CD14-positive monocyte (primary cell): ENCODE results near the gene DYSF. TPM values are rescaled to one million over a fixed set of nuclear protein-coding genes. Genes with fewer than 3 reads are reported as not detected.

ENCODE experiments used
- DNase-seq, 3 donors: peaks; one replicate each; pipeline ENCODE4 v3.0.0-alpha.2; 2011 to 2022
- H2AFZ ChIP-seq: 2 replicates; pipeline ENCODE4 v1.6.0; 2012; ENCODE audit warnings: mild to moderate bottlenecking, low read depth, low read length, inconsistent platforms; ENCODE audit not compliant: insufficient read depth, poor library complexity, severe bottlenecking
- H3K27ac ChIP-seq, 2 donors: 1 replicate in 1 of 2; 2 replicates in 1 of 2; pipeline ENCODE4 v1.5.1; 2012 to 2013; ENCODE audit warnings: low read length in 2 of 2, control low read depth in 1 of 2, inconsistent platforms in 1 of 2, low read depth in 1 of 2, mild to moderate bottlenecking in 1 of 2
- H3K27me3 ChIP-seq, 2 donors: one replicate each; pipeline versions ENCODE4 v1.6.0 to v1.6.1; 2011 to 2013; ENCODE audit warnings: low read length in 2 of 2; ENCODE audit not compliant: control insufficient read depth in 2 of 2, insufficient read depth in 2 of 2
- H3K36me3 ChIP-seq, 2 donors: replicated peaks in 1 of 2; 1 replicate in 1 of 2; 2 replicates in 1 of 2; pipeline versions ENCODE4 v1.5.1 to v1.6.1; 2012 to 2013; ENCODE audit warnings: low read length in 2 of 2, control low read depth in 1 of 2, inconsistent platforms in 1 of 2, mild to moderate bottlenecking in 1 of 2; ENCODE audit not compliant: insufficient read depth in 2 of 2, control insufficient read depth in 1 of 2
- H3K4me1 ChIP-seq, 2 donors: 1 replicate in 1 of 2; 2 replicates in 1 of 2; pipeline versions ENCODE4 v1.5.1 to v1.6.1; 2012 to 2013; ENCODE audit warnings: low read length in 2 of 2, control low read depth in 1 of 2, inconsistent platforms in 1 of 2, mild to moderate bottlenecking in 1 of 2, moderate library complexity in 1 of 2; ENCODE audit not compliant: insufficient read depth in 2 of 2, control insufficient read depth in 1 of 2
- H3K4me2 ChIP-seq: replicated peaks from 2 replicates; pipeline ENCODE3; 2012; ENCODE audit warnings: low read length, moderate library complexity, mild to moderate bottlenecking; ENCODE audit not compliant: poor library complexity, severe bottlenecking; ENCODE audit errors: extremely low read depth
- H3K4me3 ChIP-seq, 3 experiments: fragments of 200-600 bp in 1 of 3; sonication (generic) in 1 of 3; replicated peaks in 1 of 3; 1 replicate in 2 of 3; 2 replicates in 1 of 3; pipeline ENCODE4 v1.5.1; 2011 to 2013; ENCODE audit warnings: low read length in 3 of 3, mild to moderate bottlenecking in 3 of 3, control low read depth in 2 of 3, low read depth in 2 of 3, inconsistent platforms in 1 of 3, moderate library complexity in 1 of 3
- H3K79me2 ChIP-seq: 2 replicates; pipeline ENCODE4 v1.6.0; 2012; ENCODE audit warnings: mild to moderate bottlenecking, control low read depth, inconsistent platforms, low read length, moderate library complexity; ENCODE audit not compliant: insufficient read depth
- H3K9ac ChIP-seq: 2 replicates; pipeline ENCODE4 v1.6.0; 2017; ENCODE audit warnings: low read length, mild to moderate bottlenecking; ENCODE audit not compliant: insufficient read depth, poor library complexity, severe bottlenecking
- H3K9me3 ChIP-seq, 2 donors: replicated peaks in 1 of 2; 1 replicate in 1 of 2; 2 replicates in 1 of 2; pipeline versions ENCODE4 v1.5.1 to v1.6.1; 2012 to 2013; ENCODE audit warnings: low read length in 2 of 2, control low read depth in 1 of 2; ENCODE audit not compliant: control insufficient read depth in 1 of 2, insufficient read depth in 1 of 2
- H4K20me1 ChIP-seq: 2 replicates; pipeline ENCODE4 v1.6.0; 2012; ENCODE audit warnings: mild to moderate bottlenecking, low read length, control low read depth, moderate library complexity; ENCODE audit not compliant: insufficient read depth
- H3K27ac Mint-ChIP-seq, 7 donors: one replicate each; pipeline ENCODE4 v1.8.0; 2020; ENCODE audit warnings: mild to moderate bottlenecking in 7 of 7, mixed read lengths in 7 of 7, moderate library complexity in 6 of 7, inconsistent platforms in 2 of 7
- H3K27me3 Mint-ChIP-seq, 3 donors: one replicate each; pipeline ENCODE4 v1.8.0; 2021 to 2022; ENCODE audit warnings: low read depth in 3 of 3, mild to moderate bottlenecking in 3 of 3, mixed read lengths in 3 of 3, moderate library complexity in 3 of 3, inconsistent platforms in 1 of 3
- H3K36me3 Mint-ChIP-seq, 2 donors: one replicate each; pipeline ENCODE4 v1.8.0; 2020; ENCODE audit warnings: mixed read lengths in 2 of 2, inconsistent platforms in 1 of 2, mild to moderate bottlenecking in 1 of 2
- H3K4me1 Mint-ChIP-seq: one replicate; pipeline ENCODE4 v1.8.0; 2020; ENCODE audit warnings: mild to moderate bottlenecking, mixed read lengths
- H3K4me3 Mint-ChIP-seq, 2 donors: one replicate each; pipeline ENCODE4 v1.8.0; 2020; ENCODE audit warnings: mild to moderate bottlenecking in 2 of 2, mixed read lengths in 2 of 2, moderate library complexity in 1 of 2
- H3K9me3 Mint-ChIP-seq, 7 donors: one replicate each; pipeline ENCODE4 v1.8.0; 2020 to 2022; ENCODE audit warnings: mixed read lengths in 7 of 7, mild to moderate bottlenecking in 6 of 7, moderate library complexity in 6 of 7, inconsistent platforms in 2 of 7
- WGBS: methylation state at CpG from one replicate; pipeline ENCODE4 v1.1.5; 2013; ENCODE audit warnings: missing lambda C conversion rate; ENCODE audit not compliant: insufficient coverage; 5-methylcytosine and 5-hydroxymethylcytosine counted together
- intact Hi-C, 2 donors: fragments of 100-400 bp; cut with micrococcal nuclease; formaldehyde crosslinking; loops; one replicate each; pipeline versions ENCODE4 v1.15.0 to v1.15.1; 2023
- polyA plus RNA-seq, 3 donors: library from polyadenylated mRNA; depleted of rRNA in 1 of 3; unstranded in 2 of 3; stranded (reverse) in 1 of 3; fragments of 300-500 nt in 2 of 3; fragments of >200 nt in 1 of 3; fragmentation: Illumina TruSeq in 2 of 3; gene quantifications; 1 replicate in 2 of 3; 2 replicates in 1 of 3; pipeline ENCODE4 v1.2.3, GENCODE V29; 2012 to 2021
- TF ChIP-seq, protein P1 (sequence below): fragments of 200-600 bp; IDR thresholded peaks from one replicate; pipeline ENCODE4 v1.8.0; 2022; ENCODE audit warnings: antibody characterized with exemption, mild to moderate bottlenecking

The DYSF gene
- polyA plus RNA-seq, 3 donors: 16.1 to 72.5 (median 31.2) TPM

DNA sequence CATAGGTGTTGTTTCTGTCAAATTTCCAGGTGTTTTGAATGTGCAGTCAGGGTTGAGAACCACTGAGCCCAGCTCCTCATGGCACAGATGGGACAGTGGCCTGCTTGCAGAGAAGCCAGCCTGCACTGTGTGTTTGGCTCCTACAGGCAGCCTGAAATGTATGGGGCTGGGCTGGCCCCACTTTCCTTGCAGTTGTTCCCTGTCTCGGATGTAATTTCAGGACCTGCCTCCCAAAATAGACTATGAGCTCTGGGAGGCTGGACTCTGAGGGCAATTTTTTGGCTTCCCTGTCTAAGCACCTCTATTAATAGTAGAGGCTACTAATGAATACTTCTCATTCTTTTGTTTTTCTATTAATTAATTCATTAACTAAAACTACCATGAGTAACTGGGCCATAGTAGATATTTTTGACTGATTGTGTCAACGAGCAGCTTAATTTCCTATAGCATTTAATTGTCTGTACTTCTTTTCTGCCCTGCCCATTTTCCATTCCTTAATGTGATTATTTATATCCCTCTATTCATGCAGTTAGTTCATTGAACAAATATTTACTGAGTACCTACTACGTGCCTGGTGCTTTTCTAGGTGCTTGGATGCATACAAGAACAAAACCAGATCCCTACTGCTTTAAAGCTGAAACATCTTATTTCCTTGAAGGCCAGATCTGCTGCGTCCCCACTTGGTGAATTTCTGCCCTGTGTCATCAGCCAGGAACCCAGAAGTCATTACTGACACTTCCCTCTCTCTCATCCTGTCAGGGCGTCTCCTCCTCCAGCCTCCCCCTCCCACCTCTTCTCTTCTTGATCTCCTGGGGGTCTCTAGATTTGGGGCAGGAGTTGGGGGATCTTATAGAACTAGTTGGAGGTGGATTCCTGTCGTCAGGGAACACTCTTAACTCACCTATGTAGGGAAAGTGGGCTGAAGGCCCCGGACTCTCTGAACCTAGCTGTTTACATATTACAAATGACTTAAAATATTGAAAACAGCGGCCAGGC, 16.3 kb downstream of the DYSF start:
- Histone ChIP-seq H3K9me3 (no peaks in the 10 kb centered on the region), H3K4me2 (no peak overlapping the region), H2AFZ (no peak overlapping the region), H3K9ac (no peak overlapping the region), H3K27ac (peak overlapping the region in 1 of 2 donors; percentile 14), H3K4me3 (no peak overlapping the region), H4K20me1 (peaks cover 55% of the 10 kb centered on the region), H3K27me3 (peaks cover 0 to 36% of the 10 kb centered on the region in 2 donors), H3K79me2 (peaks cover 93% of the 10 kb centered on the region), H3K36me3 (peaks cover 0 to 25% of the 10 kb centered on the region in 2 donors), H3K4me1 (peaks cover 50 to 77% of the 10 kb centered on the region in 2 donors)
- Mint-ChIP-seq H3K27ac (peak overlapping the region in 4 of 7 donors; percentile 19 to 84 (median 51)), H3K4me3 (peak overlapping the region in 1 of 2 donors; percentile 52), H3K36me3 (peaks cover 36 to 53% of the 10 kb centered on the region in 2 donors), H3K9me3 (peaks cover 0 to 7% (median 2%) of the 10 kb centered on the region in 7 donors), H3K4me1 (peaks cover 61% of the 10 kb centered on the region), H3K27me3 (peaks cover 15 to 20% (median 18%) of the 10 kb centered on the region in 3 donors)
- intact Hi-C loops: no loop called here
- TF ChIP-seq, protein P1, sequence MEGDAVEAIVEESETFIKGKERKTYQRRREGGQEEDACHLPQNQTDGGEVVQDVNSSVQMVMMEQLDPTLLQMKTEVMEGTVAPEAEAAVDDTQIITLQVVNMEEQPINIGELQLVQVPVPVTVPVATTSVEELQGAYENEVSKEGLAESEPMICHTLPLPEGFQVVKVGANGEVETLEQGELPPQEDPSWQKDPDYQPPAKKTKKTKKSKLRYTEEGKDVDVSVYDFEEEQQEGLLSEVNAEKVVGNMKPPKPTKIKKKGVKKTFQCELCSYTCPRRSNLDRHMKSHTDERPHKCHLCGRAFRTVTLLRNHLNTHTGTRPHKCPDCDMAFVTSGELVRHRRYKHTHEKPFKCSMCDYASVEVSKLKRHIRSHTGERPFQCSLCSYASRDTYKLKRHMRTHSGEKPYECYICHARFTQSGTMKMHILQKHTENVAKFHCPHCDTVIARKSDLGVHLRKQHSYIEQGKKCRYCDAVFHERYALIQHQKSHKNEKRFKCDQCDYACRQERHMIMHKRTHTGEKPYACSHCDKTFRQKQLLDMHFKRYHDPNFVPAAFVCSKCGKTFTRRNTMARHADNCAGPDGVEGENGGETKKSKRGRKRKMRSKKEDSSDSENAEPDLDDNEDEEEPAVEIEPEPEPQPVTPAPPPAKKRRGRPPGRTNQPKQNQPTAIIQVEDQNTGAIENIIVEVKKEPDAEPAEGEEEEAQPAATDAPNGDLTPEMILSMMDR: no peak
- DNase-seq: no peak
- 96% methylated on average over 2 of the region's 8 CpGs for WGBS

DNA sequence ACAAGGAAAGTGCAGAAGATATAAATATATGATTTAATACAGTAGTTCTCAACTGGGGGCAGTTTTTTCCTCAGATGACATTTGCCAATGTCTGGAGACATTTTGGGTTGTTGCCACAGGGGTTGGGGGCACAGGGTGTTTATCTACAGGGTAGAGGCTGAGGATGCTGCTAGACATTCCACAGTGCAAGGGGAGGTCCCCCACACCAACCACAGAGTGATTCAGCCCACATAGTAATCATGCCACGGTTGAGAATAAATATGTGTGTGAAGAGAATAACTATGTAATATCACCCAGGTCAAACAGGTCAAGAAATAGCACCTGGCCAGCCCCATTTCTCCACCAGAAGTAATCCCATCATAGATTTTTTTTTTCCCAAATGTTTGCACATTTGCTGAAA, 17.9 kb downstream of the DYSF start:
- H3K4me3 ChIP-seq: no peak overlapping the region
- DNase-seq: no peak
- Mint-ChIP-seq H3K4me1 (peaks cover 74% of the 10 kb centered on the region), H3K27me3 (peaks cover 15 to 20% (median 18%) of the 10 kb centered on the region in 3 donors), H3K36me3 (peaks cover 42 to 64% of the 10 kb centered on the region in 2 donors), H3K4me3 (peak overlapping the region in 1 of 2 donors; percentile 42), H3K27ac (peak overlapping the region in 4 of 7 donors; percentile 3 to 60 (median 28)), H3K9me3 (peaks cover 0 to 7% (median 2%) of the 10 kb centered on the region in 7 donors)
- H3K27me3 ChIP-seq: peaks cover 0 to 21% of the 10 kb centered on the region in 2 donors
- H3K79me2 ChIP-seq: peaks cover 93% of the 10 kb centered on the region
- peaks cover 42 to 77% of the 10 kb centered on the region in 2 donors for H3K4me1 ChIP-seq
- no peak overlapping the region for H2AFZ ChIP-seq
- H3K4me2 ChIP-seq: no peak overlapping the region
- intact Hi-C loops: no loop called here
- TF ChIP-seq, protein P1: no peak
- H3K36me3 ChIP-seq: peaks cover 0 to 25% of the 10 kb centered on the region in 2 donors
- H3K9me3 ChIP-seq: no peaks in the 10 kb centered on the region
- H3K9ac ChIP-seq: no peak overlapping the region
- peaks cover 51% of the 10 kb centered on the region for H4K20me1 ChIP-seq
- H3K27ac ChIP-seq: peak overlapping the region in 1 of 2 donors; percentile 9
- WGBS: no CpG with 5 or more reads among the region's 1 CpG
